Measurements from ENCODE around the gene ABCC1.

DNA sequence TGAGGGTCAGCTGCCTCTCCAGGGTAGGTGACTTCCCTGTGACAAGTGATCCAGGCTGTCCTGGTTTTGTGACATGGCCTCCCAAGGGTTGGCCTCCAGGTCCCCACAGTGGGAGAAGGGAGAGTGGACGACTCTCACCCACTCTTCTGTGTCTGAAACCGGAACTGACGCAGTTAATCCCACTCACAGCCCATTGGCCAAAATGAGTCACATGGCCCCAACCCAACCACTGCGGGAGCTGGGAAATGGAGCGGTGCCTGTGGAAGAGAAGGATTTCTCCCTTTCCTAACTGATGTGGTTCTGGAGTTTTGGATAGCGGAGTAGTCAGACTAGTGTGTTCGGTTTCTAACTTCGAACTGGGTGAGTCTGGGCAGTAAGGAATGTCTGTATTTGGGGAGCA, 194.5 kb downstream of the ABCC1 start:
- TF ChIP-seq YY1 (IDR thresholded peaks at IDR 0.05; ENCODE audit: insufficient read depth, insufficient read length) (no peak), ZNF274 (IDR thresholded peaks at IDR 0.05; ENCODE audit: low read depth, low read length) (no peak)

All from NT2/D1 (cell line).